ENCODE data around the gene SASH1. TPM values are rescaled to one million over a fixed set of nuclear protein-coding genes. Genes with fewer than 3 reads are reported as not detected.
"Not testable (repeated sequence)": the region's sequence is repeated elsewhere in the genome, so short reads cannot be mapped to it uniquely, and the experiment has no call there.

SASH1 gene
- total RNA-seq, 1 experiment from 2014 or later = 8.9 TPM

- DNase-seq (ENCODE audit: low spot score) = no peak
Measured at GRCh38 chr6:148580442-148580841, 237.8 kb downstream of the SASH1 start.

- DNase-seq (ENCODE audit: low spot score) = no peak
Measured at GRCh38 chr6:148583631-148584030, 241.0 kb downstream of the SASH1 start.

GRCh38 chr6:148585641-148586040 lies 243.0 kb downstream of the SASH1 start:
- DNase-seq (ENCODE audit: low spot score) = not testable (repeated sequence)

- no peak for DNase-seq (ENCODE audit: low spot score)
Measured at GRCh38 chr6:148590883-148591282, 248.2 kb downstream of the SASH1 start.

- no peak for DNase-seq (ENCODE audit: low spot score)
Measured at GRCh38 chr6:148591656-148592055, 249.0 kb downstream of the SASH1 start.

GRCh38 chr6:148593130-148593812 lies 250.6 kb downstream of the SASH1 start:
- no peak for DNase-seq (ENCODE audit: low spot score)

- no peak for DNase-seq (ENCODE audit: low spot score)
Measured at GRCh38 chr6:148593813-148594170, 251.2 kb downstream of the SASH1 start.

GRCh38 chr6:148595550-148595949 lies 252.9 kb downstream of the SASH1 start:
- DNase-seq (ENCODE audit: low spot score) = no peak

GRCh38 chr6:148596891-148597455 lies 254.3 kb downstream of the SASH1 start:
- no peak for DNase-seq (ENCODE audit: low spot score)

GRCh38 chr6:148598724-148599123 lies 256.1 kb downstream of the SASH1 start:
- no peak for DNase-seq (ENCODE audit: low spot score)

- no peak for DNase-seq (ENCODE audit: low spot score)
Measured at GRCh38 chr6:148599967-148600426, 257.4 kb downstream of the SASH1 start.

Small RNA genes within 50 kb of the gene (small RNA-seq; reads per million reads assigned to genes)
- gene SNRPEP6 = not detected
